K562 treated with DMSO at 1 percent for 48 hours (cell line): ENCODE measurements around the gene TCF7L1. TPM values are rescaled to one million over a fixed set of nuclear protein-coding genes. Genes with fewer than 3 reads are reported as not detected.

Experiments
- total RNA-seq: library from RNA; unstranded; fragments of 300-600 nt; gene quantifications from 2 replicates; pipeline ENCODE4 v1.2.3, GENCODE V29; 2022; ENCODE audit warnings: low replicate concordance; ENCODE audit errors: extremely low read depth

Gene TCF7L1
- total RNA-seq, result not detected in 2 replicates

GRCh38 chr2:85132834-85133637, at the start of gene TCF7L1:
TCF7L1 (plus strand) TSS chr2:85133392; CDS start chr2:85133685, 293 bp downstream.

GRCh38 chr2:85327822-85328617, 194.8 kb downstream of the TCF7L1 start, which contains the start of gene TGOLN2:
TGOLN2 (minus strand) TSS chr2:85327989; CDS start chr2:85327962, 27 bp downstream.

GRCh38 chr2:85354286-85355072, 221.3 kb downstream of the TCF7L1 start, which contains the start of the genes ELMOD3 and RETSAT:
ELMOD3 (plus strand) TSS chr2:85354769; CDS start chr2:85357199, 2,430 bp downstream.
RETSAT (minus strand) TSS chr2:85354528; CDS start chr2:85354507, 21 bp downstream.

Other genes starting within 250 kb of the TCF7L1 start
- gene TMSB10, start 227.7 kb upstream of the TCF7L1 start, total RNA-seq, result 2,112 TPM in 1 of 2 replicates, not detected in the other
- not detected in 2 replicates for gene KCMF1, start 162.2 kb upstream of the TCF7L1 start, total RNA-seq
- gene TGOLN2, start 194.6 kb downstream of the TCF7L1 start, total RNA-seq, result 93.1 TPM in 1 of 2 replicates, not detected in the other
- 438 TPM in 1 of 2 replicates, not detected in the other for gene RETSAT, start 221.1 kb downstream of the TCF7L1 start, total RNA-seq
- gene ELMOD3, start 221.4 kb downstream of the TCF7L1 start, total RNA-seq, result not detected in 2 replicates